GM12891 (cell line): ENCODE results near the gene TULP3.

Experiments used
- DNase-seq: peaks from one replicate; pipeline ENCODE4 v3.0.0; 2011; ENCODE audit warnings: low spot score; ENCODE audit not compliant: insufficient read length
- FAIRE-seq: peaks from 2 replicates; lab custom pipeline; 2011; peaks lifted over from hg19 to GRCh38; lab: Jason Lieb, UNC
- PAX5 ChIP-seq: IDR thresholded peaks from 2 replicates; pipeline ENCODE4 v1.6.1; 2011; ENCODE audit warnings: low read length, moderate library complexity, mild to moderate bottlenecking; ENCODE audit not compliant: insufficient read depth, severe bottlenecking
- POLR2A ChIP-seq: IDR thresholded peaks from 2 replicates; pipeline ENCODE4 v1.6.1; 2011; ENCODE audit warnings: low read depth, low read length, control low read depth
- POLR2AphosphoS5 ChIP-seq: IDR thresholded peaks from 2 replicates; pipeline ENCODE4 v1.6.1; 2011; ENCODE audit warnings: low read depth, low read length, control low read depth
- POU2F2 ChIP-seq: IDR thresholded peaks from 2 replicates; pipeline ENCODE4 v1.6.1; 2011; ENCODE audit warnings: low read depth, mild to moderate bottlenecking, control low read depth, low read length, moderate library complexity
- SPI1 ChIP-seq: IDR thresholded peaks from 2 replicates; pipeline ENCODE4 v1.6.1; 2011; ENCODE audit warnings: low read depth, low read length, control low read depth
- TAF1 ChIP-seq: IDR thresholded peaks from 2 replicates; pipeline ENCODE4 v1.6.1; 2011; ENCODE audit warnings: low read depth, low read length, control low read depth

Gene TULP3

GRCh38 chr12:2923057-2923456 is 32.4 kb downstream of the TULP3 start:
- FAIRE-seq: no peak
- TF ChIP-seq SPI1: no peak
- TF ChIP-seq POLR2AphosphoS5: no peak
- TF ChIP-seq POU2F2: no peak
- no peak for TF ChIP-seq TAF1
- no peak for TF ChIP-seq PAX5
- no peak for TF ChIP-seq POLR2A
- no peak for DNase-seq

DNA sequence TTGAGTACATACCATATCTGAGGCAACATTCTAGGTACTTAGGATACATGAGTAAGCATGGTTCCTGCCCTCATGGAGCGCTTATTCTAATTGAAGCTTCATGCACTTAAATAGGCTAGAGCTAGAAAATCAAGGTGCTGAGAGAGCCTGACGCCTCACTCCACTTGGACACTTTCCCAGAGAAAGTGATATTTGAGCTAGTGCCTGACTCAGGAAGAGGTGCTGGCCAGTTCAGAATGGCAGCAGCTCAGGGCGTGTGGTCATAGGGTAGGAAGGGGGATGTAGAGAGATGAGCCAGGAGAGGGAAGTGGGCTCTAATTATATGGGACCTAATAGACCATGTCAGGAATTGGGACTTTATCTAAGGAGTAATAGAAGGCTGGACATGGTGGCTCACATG is 33.3 kb downstream of the TULP3 start:
- TF ChIP-seq POLR2AphosphoS5: no peak
- TF ChIP-seq POLR2A: no peak
- no peak for TF ChIP-seq SPI1
- TF ChIP-seq POU2F2: no peak
- no peak for TF ChIP-seq PAX5
- TF ChIP-seq TAF1: no peak
- DNase-seq (no peak), FAIRE-seq (no peak)

GRCh38 chr12:2925322-2925995 is 34.8 kb downstream of the TULP3 start:
- TF ChIP-seq POLR2AphosphoS5 (no peak), POLR2A (no peak), TAF1 (no peak), PAX5 (no peak), SPI1 (no peak)
- DNase-seq: no peak
- FAIRE-seq: peak; percentile 71

- no peak for DNase-seq
- TF ChIP-seq POU2F2 (no peak), POLR2AphosphoS5 (no peak), PAX5 (no peak), SPI1 (no peak), POLR2A (no peak), TAF1 (no peak)
- no peak for FAIRE-seq
Measured at GRCh38 chr12:2930865-2931264, 40.2 kb downstream of the TULP3 start.

DNA sequence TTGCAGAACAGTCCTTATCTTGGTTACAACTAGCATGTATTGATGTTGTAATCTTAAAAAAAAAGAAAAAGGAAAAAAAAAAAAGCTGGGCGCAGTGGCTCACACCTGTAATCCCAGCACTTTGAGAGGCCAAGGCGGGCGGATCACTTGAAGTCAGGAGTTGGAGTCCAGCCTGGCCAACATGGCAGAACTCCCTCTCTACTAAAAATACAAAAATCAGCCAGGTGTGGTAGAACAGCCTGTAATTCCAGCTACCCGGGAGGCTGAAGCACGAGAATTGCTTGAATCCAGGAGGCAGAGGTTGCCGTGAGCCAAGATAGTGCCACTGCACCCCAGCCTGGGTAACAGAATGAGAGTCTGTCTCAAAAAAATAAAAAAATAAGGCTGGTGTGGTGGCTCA is 42.9 kb downstream of the TULP3 start:
- no peak for FAIRE-seq

GRCh38 chr12:2934371-2934770 is 43.7 kb downstream of the TULP3 start:
- no peak for FAIRE-seq
- no peak for DNase-seq
- TF ChIP-seq POU2F2: no peak
- no peak for TF ChIP-seq POLR2A
- no peak for TF ChIP-seq SPI1
- TF ChIP-seq TAF1: no peak
- no peak for TF ChIP-seq POLR2AphosphoS5
- no peak for TF ChIP-seq PAX5

More for the DNA sequence above, 42.9 kb downstream of the TULP3 start:
- TF ChIP-seq SPI1 (no peak), TAF1 (no peak), POU2F2 (no peak), PAX5 (no peak), POLR2AphosphoS5 (no peak), POLR2A (no peak)
- DNase-seq: no peak

- TF ChIP-seq POU2F2 (no peak), POLR2A (no peak), SPI1 (no peak), PAX5 (no peak), TAF1 (no peak), POLR2AphosphoS5 (no peak)
- DNase-seq (no peak), FAIRE-seq (no peak)
Measured at GRCh38 chr12:2936301-2936700, 45.6 kb downstream of the TULP3 start.

- no peak for DNase-seq
- TF ChIP-seq POLR2A: no peak
- FAIRE-seq: no peak
Measured at GRCh38 chr12:2937500-2937899, 46.8 kb downstream of the TULP3 start.

DNA sequence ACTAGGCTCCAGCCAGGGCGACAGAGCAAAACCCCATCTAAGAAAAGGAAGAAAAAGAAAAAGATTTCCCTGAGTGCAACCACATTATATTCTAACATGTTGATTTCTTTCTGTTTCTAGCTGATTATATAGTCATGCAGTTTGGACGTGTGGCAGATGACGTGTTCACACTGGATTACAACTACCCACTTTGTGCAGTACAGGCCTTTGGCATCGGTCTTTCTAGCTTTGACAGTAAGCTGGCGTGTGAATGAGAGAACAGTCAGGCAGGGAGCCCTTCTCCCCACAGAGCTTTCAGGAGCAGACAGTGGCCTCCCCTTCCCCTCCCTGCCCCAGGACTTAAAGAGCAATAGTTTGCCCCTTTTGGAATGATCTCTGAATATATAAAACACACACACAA is 48.5 kb downstream of the TULP3 start:
- no peak for DNase-seq
- TF ChIP-seq SPI1: no peak
- no peak for TF ChIP-seq POU2F2
- TF ChIP-seq PAX5: no peak
- no peak for TF ChIP-seq TAF1
- no peak for TF ChIP-seq POLR2AphosphoS5
- FAIRE-seq: no peak

DNA sequence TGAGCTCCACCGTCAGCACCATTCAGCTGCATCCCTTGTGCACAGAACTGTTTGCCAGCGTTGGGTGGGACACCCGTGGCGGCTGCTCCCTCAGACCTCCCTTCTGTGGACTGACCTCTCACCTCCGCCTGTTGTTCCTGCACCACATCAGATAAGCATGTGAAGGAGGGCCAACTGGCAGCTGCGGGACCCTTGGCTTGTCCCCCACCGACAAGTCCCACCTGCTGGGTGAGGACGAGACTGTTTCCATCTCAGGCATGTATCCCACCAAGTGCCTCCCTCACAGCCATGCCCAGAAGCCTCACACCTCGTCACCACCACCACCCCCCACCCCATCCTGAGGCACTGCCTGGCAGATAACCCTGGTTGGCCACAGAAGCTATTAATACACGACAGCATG is 49.9 kb downstream of the TULP3 start:
- TF ChIP-seq TAF1 (no peak), POU2F2 (no peak), POLR2A (no peak), SPI1 (no peak)
- DNase-seq: no peak
- no peak for FAIRE-seq

GRCh38 chr12:2941524-2941923 is 50.8 kb downstream of the TULP3 start:
- FAIRE-seq: no peak
- TF ChIP-seq POLR2AphosphoS5: no peak
- no peak for TF ChIP-seq SPI1
- TF ChIP-seq POLR2A: no peak
- no peak for TF ChIP-seq PAX5
- TF ChIP-seq TAF1: no peak
- TF ChIP-seq POU2F2: no peak
- DNase-seq: no peak
